Neural progenitor cell (in vitro differentiated cells): Measurements from ENCODE around the gene SPATA19.

Experiments used
- EZH2 ChIP-seq: fragments of 200-600 bp; sonication (generic); IDR thresholded peaks from 2 replicates; pipeline ENCODE4 v1.6.1; 2017; ENCODE audit warnings: antibody characterized with exemption, mild to moderate bottlenecking, moderate library complexity
- TF ChIP-seq, protein P1 (sequence below): fragments of 200-600 bp; sonication (generic); IDR thresholded peaks from 2 replicates; pipeline ENCODE4 v1.5.1; 2017; ENCODE audit warnings: antibody characterized with exemption, mild to moderate bottlenecking

DNA sequence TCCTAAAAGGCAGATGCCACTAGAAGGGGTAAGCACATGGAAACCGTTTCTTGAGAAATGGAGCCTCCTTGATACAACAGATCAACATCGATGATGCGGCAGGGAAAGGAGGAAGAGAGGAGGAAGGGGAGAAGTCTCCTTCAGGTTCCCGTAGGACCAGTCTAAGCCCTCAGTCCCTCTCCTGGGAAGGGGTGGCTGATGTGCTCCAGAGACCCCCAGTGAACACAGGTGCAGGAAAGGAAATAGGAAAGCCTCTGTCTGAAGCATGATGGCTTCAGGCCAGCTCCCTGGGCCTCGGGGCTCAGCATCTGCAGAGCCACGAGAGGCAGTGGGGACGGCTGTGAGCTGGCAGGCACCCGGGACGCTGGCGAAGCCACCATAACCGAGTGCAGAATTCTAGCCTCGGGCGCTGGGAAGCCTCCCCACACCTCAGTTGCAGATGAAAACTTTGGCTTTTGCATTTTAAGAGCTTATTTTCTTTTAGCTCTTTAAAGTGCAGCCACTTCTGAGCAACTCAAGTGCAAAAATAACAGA lies 1.8 kb downstream of the SPATA19 start:
- TF ChIP-seq, protein P1, sequence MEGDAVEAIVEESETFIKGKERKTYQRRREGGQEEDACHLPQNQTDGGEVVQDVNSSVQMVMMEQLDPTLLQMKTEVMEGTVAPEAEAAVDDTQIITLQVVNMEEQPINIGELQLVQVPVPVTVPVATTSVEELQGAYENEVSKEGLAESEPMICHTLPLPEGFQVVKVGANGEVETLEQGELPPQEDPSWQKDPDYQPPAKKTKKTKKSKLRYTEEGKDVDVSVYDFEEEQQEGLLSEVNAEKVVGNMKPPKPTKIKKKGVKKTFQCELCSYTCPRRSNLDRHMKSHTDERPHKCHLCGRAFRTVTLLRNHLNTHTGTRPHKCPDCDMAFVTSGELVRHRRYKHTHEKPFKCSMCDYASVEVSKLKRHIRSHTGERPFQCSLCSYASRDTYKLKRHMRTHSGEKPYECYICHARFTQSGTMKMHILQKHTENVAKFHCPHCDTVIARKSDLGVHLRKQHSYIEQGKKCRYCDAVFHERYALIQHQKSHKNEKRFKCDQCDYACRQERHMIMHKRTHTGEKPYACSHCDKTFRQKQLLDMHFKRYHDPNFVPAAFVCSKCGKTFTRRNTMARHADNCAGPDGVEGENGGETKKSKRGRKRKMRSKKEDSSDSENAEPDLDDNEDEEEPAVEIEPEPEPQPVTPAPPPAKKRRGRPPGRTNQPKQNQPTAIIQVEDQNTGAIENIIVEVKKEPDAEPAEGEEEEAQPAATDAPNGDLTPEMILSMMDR, result no peak
- no peak for TF ChIP-seq EZH2
